ENCODE measurements around the gene GZMB.
"Not testable (repeated sequence)": the region's sequence is repeated elsewhere in the genome, so short reads cannot be mapped to it uniquely, and the experiment has no call there.

The GZMB gene

DNA sequence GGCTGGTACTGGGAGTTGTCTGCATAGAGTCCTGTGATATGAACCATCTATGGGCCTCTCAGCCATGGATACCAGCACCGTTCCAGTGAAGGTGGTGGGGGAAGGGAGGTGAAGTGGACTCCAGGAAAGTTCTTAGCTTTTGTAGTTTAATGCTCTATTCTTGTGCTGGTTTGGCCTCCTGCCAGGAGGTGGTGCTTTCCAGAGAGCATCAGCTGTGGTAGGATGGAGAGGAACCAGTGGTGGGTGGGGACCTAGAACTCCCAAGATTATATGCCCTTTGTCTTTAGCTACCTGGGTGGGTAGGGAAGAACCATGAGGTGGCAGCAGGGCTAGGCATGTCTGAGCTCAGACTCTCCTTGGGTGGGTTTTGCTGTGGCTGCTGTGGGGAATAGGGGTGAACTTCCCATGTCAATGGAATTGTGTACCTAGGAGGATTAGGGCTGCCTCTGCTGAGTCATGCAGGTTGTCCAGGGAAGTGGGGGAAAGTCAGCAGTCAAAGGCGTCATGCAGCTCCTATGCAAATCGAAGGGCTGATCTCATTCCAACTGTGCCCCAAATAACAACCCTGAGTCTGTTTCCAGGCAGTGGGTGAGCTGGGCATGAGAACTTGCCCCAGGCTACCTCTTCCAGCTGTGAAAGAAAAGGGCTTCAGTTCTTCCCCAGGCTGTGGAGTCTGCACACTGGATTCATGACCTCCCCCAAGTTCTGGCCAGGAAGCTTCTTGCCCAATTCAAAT is 38.7 kb downstream of the GZMB start:
- no peaks in the 10 kb centered on the region for H3K27me3 ChIP-seq
- no peak overlapping the region for H3K27ac ChIP-seq
- no peak for TF ChIP-seq Cebpa-rat (IDR thresholded peaks at IDR 0.05)
- H3K9ac ChIP-seq = no peak overlapping the region
- no peaks in the 10 kb centered on the region for H4K20me1 ChIP-seq
- H3K4me3 ChIP-seq = no peak overlapping the region
- no peaks in the 10 kb centered on the region for H3K4me1 ChIP-seq
- H3K36me3 ChIP-seq = no peaks in the 10 kb centered on the region
- peaks cover 32 to 55% (median 43%) of the 10 kb centered on the region in 11 experiments for H3K9me3 ChIP-seq (replicated peaks in 1 of 11)
- H3K4me2 ChIP-seq = no peak overlapping the region

- not testable (repeated sequence) for H3K27me3 ChIP-seq, H3K4me1 ChIP-seq, H3K27ac ChIP-seq, H3K4me3 ChIP-seq, H4K20me1 ChIP-seq, H3K9ac ChIP-seq, H3K36me3 ChIP-seq, H3K4me2 ChIP-seq
- H3K9me3 ChIP-seq (replicated peaks in 1 of 11) = peaks cover 41 to 67% (median 50%) of the 10 kb centered on the region in 11 experiments
Measured at GRCh38 chr14:24591004-24591403, 43.0 kb downstream of the GZMB start.

DNA sequence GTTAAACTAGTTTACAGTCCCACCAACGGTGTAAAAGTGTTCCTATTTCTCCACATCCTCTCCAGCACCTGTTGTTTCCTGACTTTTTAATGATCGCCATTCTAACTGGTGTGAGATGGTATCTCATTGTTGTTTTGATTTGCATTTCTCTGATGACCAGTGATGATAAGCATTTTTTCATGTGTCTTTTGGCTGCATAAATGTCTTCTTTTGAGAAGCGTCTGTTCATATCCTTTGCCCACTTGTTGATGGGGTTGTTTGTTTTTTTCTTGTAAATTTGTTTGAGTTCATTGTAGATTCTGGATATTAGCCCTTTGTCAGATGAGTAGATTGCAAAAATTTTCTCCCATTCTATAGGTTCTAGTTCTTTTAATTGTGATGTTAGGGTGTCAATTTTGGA is 49.6 kb downstream of the GZMB start:
- H3K36me3 ChIP-seq, H3K4me3 ChIP-seq, H3K27ac ChIP-seq, H3K4me1 ChIP-seq, H4K20me1 ChIP-seq, H3K27me3 ChIP-seq, H3K9ac ChIP-seq, H3K4me2 ChIP-seq: not testable (repeated sequence)
- peaks cover 28 to 44% (median 35%) of the 10 kb centered on the region in 11 experiments for H3K9me3 ChIP-seq (replicated peaks in 1 of 11)

Measured in BLaER1 treated with 17β-estradiol and CSF1 and Interleukin-3, amounts not matched to agents 10 nM and 100 nM (cell line).